Activated T-helper 17 cell treated with anti-CD3 and anti-CD28 coated beads, Interleukin-2, amount 50 U/mL, for 72 hours (primary cell): Measurements from ENCODE around the gene ADGRL3. TPM values are rescaled to one million over a fixed set of nuclear protein-coding genes. Genes with fewer than 3 reads are reported as not detected.
"Not testable (repeated sequence)": the region's sequence is repeated elsewhere in the genome, so short reads cannot be mapped to it uniquely, and the experiment has no call there.

ENCODE experiments used
- ATAC-seq: fragments of 150-1000 bp; cut with Tn5 transposase; replicated peaks from 2 replicates; pipeline ENCODE4 v1.10.0; 2021; ENCODE audit warnings: mild to moderate bottlenecking, moderate library complexity
- H3K27ac Mint-ChIP-seq: one replicate; pipeline ENCODE4 v1.8.0; 2022; ENCODE audit warnings: mixed read lengths
- H3K27me3 Mint-ChIP-seq: one replicate; pipeline ENCODE4 v1.8.0; 2022; ENCODE audit warnings: mixed read lengths
- H3K36me3 Mint-ChIP-seq: one replicate; pipeline ENCODE4 v1.8.0; 2022; ENCODE audit warnings: low read depth, mild to moderate bottlenecking, mixed read lengths
- H3K4me1 Mint-ChIP-seq: one replicate; pipeline ENCODE4 v1.8.0; 2022; ENCODE audit warnings: mixed read lengths
- H3K4me3 Mint-ChIP-seq: one replicate; pipeline ENCODE4 v1.8.0; 2022; ENCODE audit warnings: mild to moderate bottlenecking, mixed read lengths
- H3K9me3 Mint-ChIP-seq: one replicate; pipeline ENCODE4 v1.8.0; 2022; ENCODE audit warnings: mixed read lengths
- total RNA-seq, 2 donors: library from RNA; stranded (reverse); gene quantifications; one replicate each; pipeline ENCODE4 v1.2.3, GENCODE V29; 2022

ADGRL3 gene
- total RNA-seq, 2 donors from 2014 or later: not detected

DNA sequence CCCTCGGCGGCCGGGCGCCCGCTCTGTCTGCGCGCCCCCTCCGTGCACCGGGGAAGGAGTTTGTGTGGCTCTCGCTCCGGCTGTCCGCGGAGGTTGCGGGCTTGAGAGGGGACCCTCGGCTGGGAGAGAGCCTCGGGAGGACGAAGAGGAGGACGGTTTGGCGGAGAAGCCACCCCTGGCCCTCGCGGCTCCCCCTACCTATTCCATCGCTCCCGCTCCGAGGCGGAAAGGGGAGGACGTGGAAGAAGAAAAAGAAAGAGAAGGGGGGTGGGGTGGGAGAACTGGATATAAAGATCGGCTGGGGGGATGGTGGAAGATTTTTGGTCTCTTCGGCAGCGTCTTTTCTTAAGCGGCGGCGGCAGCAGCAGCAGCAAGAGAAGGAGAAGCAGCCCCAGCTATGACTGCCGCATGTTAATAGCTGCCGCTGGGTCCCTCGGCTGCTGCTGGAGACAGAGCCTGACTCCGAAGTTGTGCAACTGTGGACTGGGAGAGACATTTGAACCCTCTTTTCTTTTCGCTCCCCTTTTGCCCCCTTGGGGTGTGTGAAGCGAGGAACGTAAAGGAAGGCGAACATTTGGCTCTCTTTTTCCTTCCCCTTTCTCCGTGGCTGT, 895 bp downstream of the ADGRL3 start:
- peaks cover 5% of the 10 kb centered on the region for H3K36me3 Mint-ChIP-seq
- H3K27ac Mint-ChIP-seq: no peak overlapping the region
- H3K9me3 Mint-ChIP-seq: peaks cover 4% of the 10 kb centered on the region
- no peaks in the 10 kb centered on the region for H3K4me1 Mint-ChIP-seq
- H3K27me3 Mint-ChIP-seq: peaks cover 38% of the 10 kb centered on the region
- no peak overlapping the region for H3K4me3 Mint-ChIP-seq
- ATAC-seq: no peak

- H3K4me1 Mint-ChIP-seq: no peaks in the 10 kb centered on the region
- peaks cover 5% of the 10 kb centered on the region for H3K36me3 Mint-ChIP-seq
- peaks cover 38% of the 10 kb centered on the region for H3K27me3 Mint-ChIP-seq
- no peak overlapping the region for H3K27ac Mint-ChIP-seq
- no peak overlapping the region for H3K4me3 Mint-ChIP-seq
- peaks cover 4% of the 10 kb centered on the region for H3K9me3 Mint-ChIP-seq
- no peak for ATAC-seq
These were observed 1.4 kb downstream of the ADGRL3 start for GRCh38 chr4:61201561-61201960.

DNA sequence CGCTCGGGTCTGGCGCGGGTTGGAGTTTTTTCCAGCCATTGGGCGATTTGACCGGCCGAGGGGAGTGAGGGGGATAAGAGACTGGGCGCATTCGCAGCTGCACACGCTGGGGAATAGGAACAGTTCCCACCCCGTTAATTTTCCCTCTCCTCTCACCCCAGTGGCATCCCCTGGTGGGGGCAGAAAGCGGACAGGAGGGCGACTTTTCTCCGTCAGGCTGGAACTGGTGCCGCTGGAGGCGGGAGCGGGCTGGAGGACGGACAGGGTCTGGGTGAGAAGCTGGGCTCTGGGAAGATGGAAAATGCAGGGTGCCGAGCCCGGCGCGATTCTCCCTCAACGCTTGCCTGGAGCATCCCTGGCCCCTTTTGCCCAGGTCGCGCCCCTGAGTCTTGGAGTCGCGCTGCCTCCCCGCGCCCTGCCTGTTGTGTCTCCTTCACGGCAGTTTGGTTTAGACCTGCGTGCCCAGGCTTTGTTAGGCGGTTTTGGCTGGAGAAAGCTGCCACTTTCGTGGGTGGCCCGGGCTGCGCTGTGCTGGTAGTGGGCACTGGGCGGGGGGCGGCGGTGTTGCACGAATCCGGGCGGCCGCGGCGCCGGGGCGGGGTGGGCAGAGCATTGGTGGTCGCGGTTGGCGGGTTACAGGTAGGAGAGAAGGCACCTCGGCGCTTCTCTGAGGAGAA, 2.0 kb downstream of the ADGRL3 start:
- H3K27me3 Mint-ChIP-seq: peaks cover 38% of the 10 kb centered on the region

GRCh38 chr4:61202638-61203435, 2.7 kb downstream of the ADGRL3 start:
- no peak overlapping the region for H3K27ac Mint-ChIP-seq
- peaks cover 38% of the 10 kb centered on the region for H3K27me3 Mint-ChIP-seq
- ATAC-seq: no peak
- no peaks in the 10 kb centered on the region for H3K4me1 Mint-ChIP-seq
- peaks cover 8% of the 10 kb centered on the region for H3K9me3 Mint-ChIP-seq
- H3K36me3 Mint-ChIP-seq: peaks cover 5% of the 10 kb centered on the region
- H3K4me3 Mint-ChIP-seq: no peak overlapping the region

More for the DNA sequence above, 2.0 kb downstream of the ADGRL3 start:
- ATAC-seq: no peak
- Mint-ChIP-seq H3K27ac (no peak overlapping the region), H3K9me3 (peaks cover 4% of the 10 kb centered on the region), H3K4me3 (no peak overlapping the region), H3K4me1 (no peaks in the 10 kb centered on the region), H3K36me3 (peaks cover 5% of the 10 kb centered on the region)

GRCh38 chr4:61203436-61203790, 3.3 kb downstream of the ADGRL3 start:
- Mint-ChIP-seq H3K4me3 (no peak overlapping the region), H3K27ac (no peak overlapping the region), H3K27me3 (peaks cover 38% of the 10 kb centered on the region), H3K9me3 (peaks cover 8% of the 10 kb centered on the region), H3K4me1 (no peaks in the 10 kb centered on the region), H3K36me3 (peaks cover 5% of the 10 kb centered on the region)
- no peak for ATAC-seq

GRCh38 chr4:61204353-61205060, 4.4 kb downstream of the ADGRL3 start:
- ATAC-seq: no peak
- H3K4me1 Mint-ChIP-seq: no peaks in the 10 kb centered on the region
- H3K4me3 Mint-ChIP-seq: no peak overlapping the region
- no peak overlapping the region for H3K27ac Mint-ChIP-seq
- peaks cover 8% of the 10 kb centered on the region for H3K9me3 Mint-ChIP-seq
- peaks cover 4% of the 10 kb centered on the region for H3K36me3 Mint-ChIP-seq
- peaks cover 29% of the 10 kb centered on the region for H3K27me3 Mint-ChIP-seq

DNA sequence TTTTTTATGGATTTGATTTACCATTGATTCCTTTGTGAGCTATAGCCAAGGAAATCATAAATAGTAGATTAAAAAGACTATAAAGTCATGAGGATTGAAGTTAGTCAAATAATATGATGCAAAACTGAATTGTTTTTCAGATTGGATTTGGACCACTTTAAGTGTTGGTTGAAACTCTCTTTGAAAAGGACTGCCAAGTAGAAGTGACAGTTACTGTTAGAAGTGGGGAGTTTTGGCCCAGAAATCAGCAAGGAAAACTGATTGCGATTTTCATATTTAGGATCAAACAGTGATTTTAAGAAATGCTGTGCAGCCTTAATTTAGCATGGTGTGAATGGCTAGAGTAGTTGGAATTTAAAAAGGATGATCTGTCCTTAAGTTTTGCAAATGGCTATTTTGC, 4.9 kb downstream of the ADGRL3 start:
- Mint-ChIP-seq H3K36me3 (no peaks in the 10 kb centered on the region), H3K9me3 (peaks cover 8% of the 10 kb centered on the region), H3K4me1 (no peaks in the 10 kb centered on the region), H3K27ac (no peak overlapping the region), H3K4me3 (no peak overlapping the region), H3K27me3 (peaks cover 26% of the 10 kb centered on the region)
- no peak for ATAC-seq

DNA sequence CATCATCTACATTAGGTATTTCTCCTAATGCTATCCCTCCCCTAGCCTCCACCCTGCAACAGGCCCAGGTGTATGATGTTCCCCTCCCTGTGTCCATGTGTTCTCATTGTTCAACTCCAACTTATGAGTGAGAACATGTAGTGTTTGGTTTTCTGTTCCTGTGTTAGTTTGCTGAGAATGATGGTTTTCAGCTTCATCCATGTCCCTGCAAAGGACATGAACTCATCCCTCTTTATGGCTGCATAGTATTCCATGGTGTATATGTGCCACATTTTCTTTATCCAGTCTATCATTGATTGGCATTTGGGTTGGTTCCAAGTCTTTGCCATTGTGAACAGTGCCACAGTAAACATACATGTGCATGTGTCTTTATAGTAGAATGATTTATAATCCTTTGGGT, 7.0 kb downstream of the ADGRL3 start:
- H3K4me1 Mint-ChIP-seq, H3K36me3 Mint-ChIP-seq: not testable (repeated sequence)

DNA sequence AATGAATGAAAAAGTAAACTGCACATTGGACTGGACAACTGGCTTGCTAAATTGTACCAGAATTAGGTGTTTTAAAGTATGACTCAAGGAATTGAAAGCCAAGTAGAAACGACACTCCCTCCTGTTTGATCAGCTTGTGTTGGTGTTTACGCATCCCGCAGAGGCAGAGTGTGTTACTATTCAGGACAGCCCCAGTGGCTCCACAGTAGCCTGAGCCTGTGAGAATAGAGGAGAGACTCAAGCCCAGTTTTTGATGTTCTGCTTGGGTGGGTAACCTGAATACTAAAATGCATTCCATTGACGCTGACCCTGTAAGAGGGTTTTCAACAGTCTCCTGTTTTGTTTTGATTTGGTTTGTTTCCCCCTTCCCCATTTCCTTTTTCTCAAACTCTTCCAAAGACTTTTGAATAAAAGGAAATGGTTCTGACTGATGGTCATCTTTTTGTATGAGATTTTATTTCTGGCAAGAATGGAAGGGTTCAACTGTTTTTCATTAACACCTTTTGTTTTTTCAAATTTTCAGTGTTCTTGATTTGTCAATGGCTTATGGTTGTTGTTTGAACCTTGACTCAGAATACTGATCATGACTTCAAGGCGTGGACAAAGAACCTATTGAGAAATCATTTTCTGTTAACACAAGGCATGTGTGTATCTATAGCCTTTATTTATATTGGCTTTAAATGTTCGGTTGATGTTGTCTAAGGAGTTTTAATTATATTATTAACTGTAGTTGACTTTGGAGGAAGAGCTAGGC, 10.2 kb downstream of the ADGRL3 start:
- H3K27ac Mint-ChIP-seq: no peak overlapping the region
- H3K27me3 Mint-ChIP-seq: no peaks in the 10 kb centered on the region
- H3K4me3 Mint-ChIP-seq: no peak overlapping the region
- no peaks in the 10 kb centered on the region for H3K36me3 Mint-ChIP-seq
- no peaks in the 10 kb centered on the region for H3K4me1 Mint-ChIP-seq
- H3K9me3 Mint-ChIP-seq: peaks cover 8% of the 10 kb centered on the region
- ATAC-seq: no peak

More for the DNA sequence above, 7.0 kb downstream of the ADGRL3 start:
- peaks cover 16% of the 10 kb centered on the region for H3K27me3 Mint-ChIP-seq
- H3K9me3 Mint-ChIP-seq, H3K27ac Mint-ChIP-seq, ATAC-seq, H3K4me3 Mint-ChIP-seq: not testable (repeated sequence)

- Mint-ChIP-seq H3K36me3 (no peaks in the 10 kb centered on the region), H3K9me3 (peaks cover 4% of the 10 kb centered on the region), H3K27me3 (no peaks in the 10 kb centered on the region), H3K27ac (no peak overlapping the region), H3K4me3 (no peak overlapping the region), H3K4me1 (no peaks in the 10 kb centered on the region)
- ATAC-seq: no peak
These were observed 11.7 kb downstream of the ADGRL3 start for GRCh38 chr4:61211781-61212180.

- no peaks in the 10 kb centered on the region for H3K36me3 Mint-ChIP-seq
- H3K27me3 Mint-ChIP-seq: no peaks in the 10 kb centered on the region
- no peaks in the 10 kb centered on the region for H3K4me1 Mint-ChIP-seq
- H3K4me3 Mint-ChIP-seq: no peak overlapping the region
- no peak overlapping the region for H3K27ac Mint-ChIP-seq
- no peaks in the 10 kb centered on the region for H3K9me3 Mint-ChIP-seq
- ATAC-seq: no peak
These were observed 12.7 kb downstream of the ADGRL3 start for GRCh38 chr4:61212788-61213187.

DNA sequence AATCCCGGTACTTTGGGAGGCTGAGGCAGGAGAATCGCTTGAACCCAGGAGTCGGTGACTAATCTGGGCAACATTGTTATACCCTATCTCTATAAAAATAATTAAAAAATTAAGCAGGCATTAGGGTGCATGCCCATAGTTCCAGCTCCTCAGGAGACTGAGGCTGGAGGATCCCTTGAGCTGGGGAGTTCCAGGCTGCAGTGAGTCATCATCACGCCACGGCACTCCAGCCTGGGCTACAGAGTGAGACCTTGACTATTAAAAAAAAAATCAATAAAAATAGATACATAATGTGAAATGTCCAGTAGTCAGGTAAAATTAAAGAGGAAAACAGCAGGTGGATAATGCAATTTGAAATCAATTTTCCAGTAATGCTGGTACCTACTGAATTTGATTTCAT, 14.6 kb downstream of the ADGRL3 start:
- Mint-ChIP-seq H3K9me3 (no peaks in the 10 kb centered on the region), H3K27me3 (no peaks in the 10 kb centered on the region)

DNA sequence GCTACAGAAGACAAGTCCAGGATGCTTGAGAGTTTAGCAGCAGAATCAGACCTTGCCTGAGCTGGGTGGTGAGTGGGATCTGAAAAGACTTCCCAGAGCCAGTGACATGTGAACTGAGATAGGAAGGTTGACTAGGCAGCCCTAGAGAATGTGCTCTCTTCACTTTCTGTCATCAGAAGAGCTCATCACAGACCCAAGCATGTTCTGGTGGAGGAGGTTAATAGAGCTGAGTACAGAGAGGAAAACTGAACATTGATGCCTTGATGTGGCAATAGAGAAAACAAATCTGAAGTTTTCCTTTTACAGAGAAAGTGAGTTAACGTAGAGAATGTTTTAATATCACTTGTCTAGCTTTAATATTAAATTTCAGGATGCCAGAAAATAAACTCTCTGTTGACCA, 17.1 kb downstream of the ADGRL3 start:
- Mint-ChIP-seq H3K27ac (no peak overlapping the region), H3K4me1 (no peaks in the 10 kb centered on the region), H3K36me3 (no peaks in the 10 kb centered on the region), H3K9me3 (no peaks in the 10 kb centered on the region), H3K27me3 (no peaks in the 10 kb centered on the region), H3K4me3 (no peak overlapping the region)
- ATAC-seq: no peak

More for the DNA sequence above, 14.6 kb downstream of the ADGRL3 start:
- Mint-ChIP-seq H3K4me3 (no peak overlapping the region), H3K4me1 (no peaks in the 10 kb centered on the region), H3K27ac (no peak overlapping the region), H3K36me3 (no peaks in the 10 kb centered on the region)
- no peak for ATAC-seq

DNA sequence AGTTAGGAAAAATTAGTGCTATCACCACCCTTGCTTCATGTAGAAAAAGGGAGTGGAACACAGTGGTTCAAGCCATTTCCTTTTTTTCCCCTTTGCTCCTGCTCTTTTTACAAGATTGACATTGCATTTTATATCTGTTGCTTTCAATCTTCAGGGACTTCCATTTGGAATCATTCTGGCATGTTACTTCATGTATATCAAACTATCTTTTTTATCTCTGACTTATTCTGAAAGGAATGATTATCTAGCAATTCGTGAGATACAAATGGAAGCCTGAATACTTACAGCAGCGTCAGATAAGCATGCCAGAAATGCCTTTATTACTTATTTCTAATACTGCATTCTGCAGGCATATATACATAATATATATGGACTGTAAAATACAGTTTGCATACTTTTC, 20.4 kb downstream of the ADGRL3 start:
- Mint-ChIP-seq H3K9me3 (peaks cover 2% of the 10 kb centered on the region), H3K27me3 (no peaks in the 10 kb centered on the region), H3K36me3 (no peaks in the 10 kb centered on the region), H3K27ac (no peak overlapping the region), H3K4me1 (no peaks in the 10 kb centered on the region), H3K4me3 (no peak overlapping the region)
- no peak for ATAC-seq
